ENCODE data around the gene NFIA. TPM values are rescaled to one million over a fixed set of nuclear protein-coding genes. Genes with fewer than 3 reads are reported as not detected.
A peak's percentile ranks its signal among the peaks of the same experiment; 100 is the strongest.

NFIA gene
- total and polyA plus RNA-seq, 2 donors (not counting 1 experiment from before 2014, with no cell fraction given), result 0.28 to 0.54 TPM

DNA sequence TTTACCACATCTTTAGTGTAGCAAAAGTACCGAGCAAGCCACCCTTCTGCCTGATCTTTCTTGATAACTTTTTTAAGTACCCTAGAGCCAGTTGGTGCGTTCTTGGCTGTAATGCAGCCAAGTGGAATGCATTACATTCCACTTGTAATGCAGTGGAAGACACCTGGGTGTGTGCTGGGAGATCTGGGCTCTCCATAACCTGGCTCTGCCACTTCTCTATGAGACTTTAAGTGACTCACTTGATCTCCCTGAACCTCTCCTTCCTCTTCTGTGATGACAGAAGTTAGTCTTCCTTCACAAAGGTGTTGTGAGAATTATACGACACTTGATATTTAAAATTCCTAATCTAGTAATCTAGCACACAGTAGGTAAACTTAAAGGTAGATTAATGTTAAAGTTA lies 35.3 kb upstream of the NFIA start:
- no peak for TF ChIP-seq EZH2 (IDR thresholded peaks at IDR 0.05; ENCODE audit: borderline replicate concordance, insufficient read depth, low read depth, low read length, poor library complexity, severe bottlenecking)
- TF ChIP-seq CTCF (IDR thresholded peaks at IDR 0.05), result no peak
- H3K27me3 ChIP-seq (replicated peaks in 1 of 4; ENCODE audit: control extremely low read depth in 1 of 4, control insufficient read depth in 3 of 4, insufficient read depth in 4 of 4, low read length in 3 of 4), result peaks cover 0 to 44% (median 38%) of the 10 kb centered on the region in 4 experiments
- peaks cover 22 to 29% of the 10 kb centered on the region in 2 donors for H3K4me1 ChIP-seq (ENCODE audit: control insufficient read depth in 2 of 2, insufficient read depth in 2 of 2, low read length in 2 of 2)
- intact Hi-C loops (cut with micrococcal nuclease), result loop anchor here (10.0 kb wide), 1 partner anchor 1072 kb away; no protein-coding TSS in a partner anchor
- DNase-seq, result no peak
- H3K4me3 ChIP-seq (ENCODE audit: control extremely low read depth in 1 of 5, extremely low read depth in 1 of 5, insufficient read depth in 1 of 5, low read depth in 2 of 5, low read length in 4 of 5), result no peak overlapping the region
- no peaks in the 10 kb centered on the region for H4K20me1 ChIP-seq (ENCODE audit: control insufficient read depth, insufficient read depth, low read length, poor library complexity, severe bottlenecking)
- ChIA-PET POLR2A (no interaction called here), CTCF (interaction anchor here (0.7 kb wide), 1 partner anchor 386 kb away, joined by 3 read pairs; no protein-coding TSS in a partner anchor)
- peaks cover 13% of the 10 kb centered on the region for H3K4me1 Mint-ChIP-seq
- H3K4me2 ChIP-seq (replicated peaks; ENCODE audit: low read depth, low read length, poor library complexity, severe bottlenecking), result no peak overlapping the region
- no peaks in the 10 kb centered on the region for H3K9me3 Mint-ChIP-seq (ENCODE audit: insufficient read depth)
- peaks cover 0 to 8% (median 0%) of the 10 kb centered on the region in 3 donors for H3K9me3 ChIP-seq (ENCODE audit: control extremely low read depth in 1 of 3, control insufficient read depth in 2 of 3, insufficient read depth in 1 of 3, low read length in 2 of 3)
- H3K27ac ChIP-seq (ENCODE audit: low read length in 2 of 2), result no peak overlapping the region
- no peak overlapping the region for H3K27ac Mint-ChIP-seq
- H3K79me2 ChIP-seq (ENCODE audit: control insufficient read depth, insufficient read depth, low read length), result no peaks in the 10 kb centered on the region
- peaks cover 51% of the 10 kb centered on the region for H3K27me3 Mint-ChIP-seq
- H3K4me3 Mint-ChIP-seq, result no peak overlapping the region
- H3K36me3 ChIP-seq (replicated peaks in 1 of 2; ENCODE audit: control extremely low read depth in 1 of 2, control insufficient read depth in 1 of 2, extremely low read depth in 1 of 2, insufficient read depth in 2 of 2, low read length in 1 of 2), result no peaks in the 10 kb centered on the region
- WGBS (ENCODE audit: insufficient coverage), result 100% methylated on average over 2 of the region's 3 CpGs
- no peak overlapping the region for H3K9ac ChIP-seq (ENCODE audit: low read length)
- ATAC-seq (ENCODE audit: low read depth), result no peak
- H2AFZ ChIP-seq (ENCODE audit: insufficient read depth, low read depth, low read length, poor library complexity, severe bottlenecking), result no peak overlapping the region

- peaks cover 33 to 37% of the 10 kb centered on the region in 2 donors for H3K4me1 ChIP-seq (ENCODE audit: control insufficient read depth in 2 of 2, insufficient read depth in 2 of 2, low read length in 2 of 2)
- peak overlapping the region; percentile 90 for H2AFZ ChIP-seq (ENCODE audit: insufficient read depth, low read depth, low read length, poor library complexity, severe bottlenecking)
- peaks cover 0 to 3% (median 0%) of the 10 kb centered on the region in 3 donors for H3K9me3 ChIP-seq (ENCODE audit: control extremely low read depth in 1 of 3, control insufficient read depth in 2 of 3, insufficient read depth in 1 of 3, low read length in 2 of 3)
- H4K20me1 ChIP-seq (ENCODE audit: control insufficient read depth, insufficient read depth, low read length, poor library complexity, severe bottlenecking), result no peaks in the 10 kb centered on the region
- H3K27me3 ChIP-seq (replicated peaks in 1 of 4; ENCODE audit: control extremely low read depth in 1 of 4, control insufficient read depth in 3 of 4, insufficient read depth in 4 of 4, low read length in 3 of 4), result peaks cover 0 to 52% (median 48%) of the 10 kb centered on the region in 4 experiments
- Mint-ChIP-seq H3K27ac (peak overlapping the region; percentile 32), H3K27me3 (peaks cover 57% of the 10 kb centered on the region), H3K4me1 (peaks cover 29% of the 10 kb centered on the region), H3K4me3 (peak overlapping the region; percentile 86), H3K9me3 (ENCODE audit: insufficient read depth) (no peaks in the 10 kb centered on the region)
- H3K4me3 ChIP-seq (ENCODE audit: control extremely low read depth in 1 of 5, extremely low read depth in 1 of 5, insufficient read depth in 1 of 5, low read depth in 2 of 5, low read length in 4 of 5), result peak overlapping the region in 4 of 5 experiments; percentile 52 to 77 (median 72)
- no peaks in the 10 kb centered on the region for H3K79me2 ChIP-seq (ENCODE audit: control insufficient read depth, insufficient read depth, low read length)
- TF ChIP-seq EZH2 (IDR thresholded peaks at IDR 0.05; ENCODE audit: borderline replicate concordance, insufficient read depth, low read depth, low read length, poor library complexity, severe bottlenecking) (no peak), CTCF (IDR thresholded peaks at IDR 0.05) (peak; percentile 94)
- H3K27ac ChIP-seq (ENCODE audit: low read length in 2 of 2), result no peak overlapping the region
- 1% methylated on average over 48 of the region's 48 CpGs for WGBS (ENCODE audit: insufficient coverage)
- H3K9ac ChIP-seq (ENCODE audit: low read length), result peak overlapping the region; percentile 69
- H3K4me2 ChIP-seq (replicated peaks; ENCODE audit: low read depth, low read length, poor library complexity, severe bottlenecking), result peak overlapping the region; percentile 97
- ChIA-PET CTCF (interaction anchor here (0.6 to 3.2 kb wide), 46 partner anchors 10 to 1078 kb away, joined by 3 to 40 read pairs (median 4); partner anchors contain the start of gene NFIA), POLR2A (interaction anchor here (0.6 to 1.2 kb wide), 4 partner anchors 27 to 404 kb away, joined by 3 to 5 read pairs (median 3); no protein-coding TSS in a partner anchor)
- intact Hi-C loops (cut with micrococcal nuclease), result loop anchor here (1.0 to 10.0 kb wide), 7 partner anchors 27 to 1075 kb away; no protein-coding TSS in a partner anchor
- DNase-seq, result peak; percentile 89
- peak; percentile 87 for ATAC-seq (ENCODE audit: low read depth)
- no peaks in the 10 kb centered on the region for H3K36me3 ChIP-seq (replicated peaks in 1 of 2; ENCODE audit: control extremely low read depth in 1 of 2, control insufficient read depth in 1 of 2, extremely low read depth in 1 of 2, insufficient read depth in 2 of 2, low read length in 1 of 2)
Measured at GRCh38 chr1:61049850-61050540, 32.4 kb upstream of the NFIA start.

All from B cell (primary cell).